ENCODE measurements around the gene C10orf67.

- no peak for TF ChIP-seq EZH2 (IDR thresholded peaks at IDR 0.05; ENCODE audit: borderline replicate concordance, low read length)
- TF ChIP-seq CTCF (conservative IDR thresholded peaks at IDR 0.05 in 1 of 2, IDR thresholded peaks at IDR 0.05 in 1 of 2; ENCODE audit: extremely low read depth in 1 of 2, insufficient read depth in 1 of 2, low read depth in 1 of 2, low read length in 2 of 2): peak; percentile 62 to 70
Observed at GRCh38 chr10:23314835-23315239, 29.8 kb downstream of the C10orf67 start.

Data from mammary epithelial cell (primary cell).